Osteoblast (primary cell): Measurements from ENCODE around the gene MEAK7. TPM values are rescaled to one million over a fixed set of nuclear protein-coding genes. Genes with fewer than 3 reads are reported as not detected.

Experiments used
- DNase-seq: peaks from one replicate; pipeline ENCODE4 v3.0.0; 2011; ENCODE audit warnings: low spot score, mixed read lengths; ENCODE audit not compliant: insufficient read length; ENCODE audit errors: missing footprints
- H2AFZ ChIP-seq: 2 replicates; pipeline ENCODE4 v1.6.0; 2011; ENCODE audit warnings: mild to moderate bottlenecking, low read length
- H3K27ac ChIP-seq: 2 replicates; pipeline ENCODE4 v1.5.1; 2011; ENCODE audit warnings: mild to moderate bottlenecking, low read depth, low read length, moderate library complexity
- H3K27me3 ChIP-seq: 2 replicates; pipeline ENCODE4 v1.6.0; 2012; ENCODE audit warnings: mild to moderate bottlenecking, control low read depth, inconsistent platforms, low read length, moderate library complexity; ENCODE audit not compliant: insufficient read depth
- H3K36me3 ChIP-seq: 2 replicates; pipeline ENCODE4 v1.5.1; 2011; ENCODE audit warnings: mild to moderate bottlenecking, low read length, control low read depth, moderate library complexity; ENCODE audit not compliant: insufficient read depth
- H3K4me1 ChIP-seq: 2 replicates; pipeline ENCODE4 v1.5.1; 2011; ENCODE audit warnings: mild to moderate bottlenecking, low read length, control low read depth, moderate library complexity; ENCODE audit not compliant: insufficient read depth
- H3K4me2 ChIP-seq: 2 replicates; pipeline ENCODE4 v1.6.0; 2011; ENCODE audit warnings: mild to moderate bottlenecking, low read length; ENCODE audit not compliant: insufficient read depth
- H3K4me3 ChIP-seq: fragments of 200-600 bp; sonication (generic); 3 replicates; pipeline ENCODE4 v1.5.1; 2012; ENCODE audit warnings: mild to moderate bottlenecking, low read length, inconsistent platforms; ENCODE audit not compliant: insufficient read depth
- H3K79me2 ChIP-seq: 2 replicates; pipeline ENCODE4 v1.6.0; 2012; ENCODE audit warnings: mild to moderate bottlenecking, low read length, control low read depth, inconsistent platforms; ENCODE audit not compliant: insufficient read depth
- H3K9me3 ChIP-seq: 2 replicates; pipeline ENCODE4 v1.5.1; 2011; ENCODE audit warnings: low read depth, low read length, control low read depth
- H4K20me1 ChIP-seq: 2 replicates; pipeline ENCODE4 v1.6.0; 2012; ENCODE audit warnings: mild to moderate bottlenecking, low read length, control low read depth; ENCODE audit not compliant: insufficient read depth
- CTCF ChIP-seq: IDR thresholded peaks from 2 replicates; pipeline ENCODE4 v1.5.1; 2011; ENCODE audit warnings: mild to moderate bottlenecking, low read depth, low read length, moderate library complexity; ENCODE audit errors: extremely low read depth
- total RNA-seq: library from RNA; depleted of rRNA; stranded (reverse); fragments of >200 nt; gene quantifications from 2 replicates; pipeline ENCODE4 v1.2.3, GENCODE V29; 2012

MEAK7 gene
- total RNA-seq, 1 donor: 24.2 TPM

DNA sequence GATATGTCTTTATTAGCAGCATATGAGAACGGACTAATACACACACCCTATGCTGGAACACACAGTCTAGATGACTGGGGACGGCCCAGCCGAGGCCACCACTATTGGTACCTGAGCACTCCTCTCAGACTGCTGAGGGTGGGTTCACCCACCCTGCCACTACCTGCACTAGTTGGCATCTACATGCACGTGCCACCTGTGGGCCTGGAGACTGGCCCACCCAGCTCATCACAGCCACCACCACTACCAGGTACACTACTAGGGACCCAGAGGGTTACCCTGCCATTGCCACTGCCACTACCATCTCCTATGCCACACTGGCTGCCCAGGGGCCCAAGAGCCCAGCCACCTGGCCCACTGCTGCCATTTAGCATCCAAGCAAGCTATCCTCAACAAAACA is 32.5 kb downstream of the MEAK7 start:
- no peak overlapping the region for H3K4me2 ChIP-seq
- no peak for TF ChIP-seq CTCF
- H2AFZ ChIP-seq: no peak overlapping the region

GRCh38 chr16:84471316-84471715 is 33.1 kb downstream of the MEAK7 start:
- H3K4me1 ChIP-seq: no peaks in the 10 kb centered on the region
- H3K4me2 ChIP-seq: no peak overlapping the region
- H4K20me1 ChIP-seq: no peaks in the 10 kb centered on the region
- H3K27ac ChIP-seq: no peak overlapping the region
- no peaks in the 10 kb centered on the region for H3K27me3 ChIP-seq
- TF ChIP-seq CTCF: no peak
- peaks cover 23% of the 10 kb centered on the region for H3K36me3 ChIP-seq
- H3K79me2 ChIP-seq: peaks cover 33% of the 10 kb centered on the region
- H3K9me3 ChIP-seq: no peaks in the 10 kb centered on the region
- H2AFZ ChIP-seq: no peak overlapping the region
- DNase-seq: no peak
- H3K4me3 ChIP-seq: no peak overlapping the region

More for the DNA sequence above, 32.5 kb downstream of the MEAK7 start:
- H3K9me3 ChIP-seq: no peaks in the 10 kb centered on the region
- H3K27ac ChIP-seq: no peak overlapping the region
- H3K4me3 ChIP-seq: no peak overlapping the region
- peaks cover 33% of the 10 kb centered on the region for H3K79me2 ChIP-seq
- H3K36me3 ChIP-seq: peaks cover 22% of the 10 kb centered on the region
- H3K27me3 ChIP-seq: no peaks in the 10 kb centered on the region
- H4K20me1 ChIP-seq: no peaks in the 10 kb centered on the region
- DNase-seq: no peak
- H3K4me1 ChIP-seq: no peaks in the 10 kb centered on the region

- no peak overlapping the region for H2AFZ ChIP-seq
- no peak for DNase-seq
- H3K4me2 ChIP-seq: no peak overlapping the region
- TF ChIP-seq CTCF: no peak
- H3K4me1 ChIP-seq: no peaks in the 10 kb centered on the region
- H4K20me1 ChIP-seq: peaks cover 10% of the 10 kb centered on the region
- H3K79me2 ChIP-seq: peaks cover 17% of the 10 kb centered on the region
- no peak overlapping the region for H3K27ac ChIP-seq
- H3K27me3 ChIP-seq: no peaks in the 10 kb centered on the region
- H3K9me3 ChIP-seq: no peaks in the 10 kb centered on the region
- H3K36me3 ChIP-seq: peaks cover 31% of the 10 kb centered on the region
- H3K4me3 ChIP-seq: no peak overlapping the region
These were observed 36.8 kb downstream of the MEAK7 start for GRCh38 chr16:84467709-84468108.

DNA sequence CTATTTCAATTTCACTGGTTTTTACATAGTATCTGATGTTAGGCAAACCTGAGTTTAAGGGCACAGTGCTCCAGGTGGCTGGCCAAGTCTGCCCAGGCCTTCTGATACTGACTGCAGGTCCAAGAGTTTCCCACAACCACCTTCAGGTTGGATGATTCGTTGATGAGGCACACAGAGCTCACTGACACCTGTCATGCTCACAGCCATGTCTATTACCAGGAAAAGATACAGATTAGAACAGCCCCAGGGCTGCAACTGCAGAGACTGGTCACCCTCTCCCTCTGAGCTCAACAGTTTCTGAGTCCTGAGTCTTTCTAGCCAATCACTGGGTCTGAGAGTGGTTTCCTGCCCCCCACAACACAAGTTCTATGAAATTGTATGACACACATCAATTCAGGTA is 37.2 kb downstream of the MEAK7 start:
- Histone ChIP-seq H3K79me2 (peaks cover 14% of the 10 kb centered on the region), H3K27ac (no peak overlapping the region), H3K36me3 (peaks cover 31% of the 10 kb centered on the region), H3K4me2 (no peak overlapping the region), H3K27me3 (no peaks in the 10 kb centered on the region), H3K9me3 (no peaks in the 10 kb centered on the region), H3K4me3 (no peak overlapping the region), H3K4me1 (no peaks in the 10 kb centered on the region), H4K20me1 (peaks cover 10% of the 10 kb centered on the region), H2AFZ (no peak overlapping the region)
- no peak for TF ChIP-seq CTCF
- DNase-seq: no peak
